GM12865 (cell line): Measurements from ENCODE around the gene EFHD1.

Source experiments
- DNase-seq: peaks from one replicate; pipeline ENCODE4 v3.0.0; 2010; ENCODE audit warnings: low read depth
- H3K4me3 ChIP-seq: 2 replicates; pipeline ENCODE4 v1.5.1; 2011; ENCODE audit warnings: mild to moderate bottlenecking, low read depth, low read length, control low read depth
- TF ChIP-seq, protein P1 (sequence below): IDR thresholded peaks from 2 replicates; pipeline ENCODE4 v1.5.1; 2011; ENCODE audit warnings: low read length, control low read depth, low read depth, inconsistent platforms; ENCODE audit not compliant: insufficient read depth; ENCODE audit errors: missing control alignments

EFHD1 gene

DNA sequence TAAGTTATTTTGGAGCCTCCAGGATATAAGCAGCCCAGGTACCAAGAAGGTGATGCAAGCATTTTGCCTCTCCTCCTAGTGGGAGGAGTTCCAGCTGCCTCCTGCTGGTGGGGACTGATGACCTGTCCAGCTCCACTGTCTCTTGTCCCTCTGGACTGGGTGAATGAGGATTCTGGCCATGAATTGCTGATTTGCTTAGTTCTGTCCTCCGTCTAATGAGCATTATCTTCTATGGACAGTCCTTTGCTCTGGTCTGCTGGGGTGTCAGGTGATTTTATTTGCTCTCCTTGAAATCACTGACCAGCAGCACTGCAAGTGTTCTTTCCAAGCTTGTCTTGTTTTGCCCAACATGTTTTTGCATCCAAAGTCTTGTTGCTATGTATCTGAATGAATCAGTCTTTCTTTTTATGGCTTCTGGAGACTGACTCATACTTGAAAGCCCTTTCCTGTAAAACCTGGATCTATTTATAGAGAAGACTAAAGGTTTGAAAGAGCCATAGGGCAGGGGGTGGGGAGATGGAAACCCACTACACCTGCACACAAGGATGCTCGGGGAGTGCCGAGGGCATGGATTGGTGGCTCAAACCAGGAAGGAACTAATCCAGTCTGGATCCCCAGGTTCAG is 40.5 kb upstream of the EFHD1 start:
- DNase-seq, result no peak
- TF ChIP-seq, protein P1, sequence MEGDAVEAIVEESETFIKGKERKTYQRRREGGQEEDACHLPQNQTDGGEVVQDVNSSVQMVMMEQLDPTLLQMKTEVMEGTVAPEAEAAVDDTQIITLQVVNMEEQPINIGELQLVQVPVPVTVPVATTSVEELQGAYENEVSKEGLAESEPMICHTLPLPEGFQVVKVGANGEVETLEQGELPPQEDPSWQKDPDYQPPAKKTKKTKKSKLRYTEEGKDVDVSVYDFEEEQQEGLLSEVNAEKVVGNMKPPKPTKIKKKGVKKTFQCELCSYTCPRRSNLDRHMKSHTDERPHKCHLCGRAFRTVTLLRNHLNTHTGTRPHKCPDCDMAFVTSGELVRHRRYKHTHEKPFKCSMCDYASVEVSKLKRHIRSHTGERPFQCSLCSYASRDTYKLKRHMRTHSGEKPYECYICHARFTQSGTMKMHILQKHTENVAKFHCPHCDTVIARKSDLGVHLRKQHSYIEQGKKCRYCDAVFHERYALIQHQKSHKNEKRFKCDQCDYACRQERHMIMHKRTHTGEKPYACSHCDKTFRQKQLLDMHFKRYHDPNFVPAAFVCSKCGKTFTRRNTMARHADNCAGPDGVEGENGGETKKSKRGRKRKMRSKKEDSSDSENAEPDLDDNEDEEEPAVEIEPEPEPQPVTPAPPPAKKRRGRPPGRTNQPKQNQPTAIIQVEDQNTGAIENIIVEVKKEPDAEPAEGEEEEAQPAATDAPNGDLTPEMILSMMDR, result no peak
- H3K4me3 ChIP-seq, result no peak overlapping the region

DNA sequence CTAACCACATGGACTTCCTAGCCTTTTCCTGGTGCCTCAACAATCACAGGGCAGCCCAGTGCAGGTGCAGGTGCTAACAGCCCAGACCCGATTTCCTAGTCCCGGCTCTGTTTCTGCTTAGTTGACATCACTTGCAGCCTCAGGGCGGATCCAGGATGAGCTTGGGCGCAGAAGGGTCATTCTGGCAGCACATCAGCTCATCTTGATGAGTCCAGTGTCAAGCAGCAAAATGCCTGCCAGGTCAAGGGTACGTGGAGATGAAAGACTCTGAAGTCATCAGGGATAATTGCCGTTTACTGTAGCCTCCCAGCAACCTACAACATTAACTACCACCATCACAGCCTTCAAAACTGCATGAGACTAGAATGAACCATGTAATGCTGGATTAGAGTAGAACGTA is 39.4 kb upstream of the EFHD1 start:
- no peak overlapping the region for H3K4me3 ChIP-seq
- no peak for DNase-seq
- TF ChIP-seq, protein P1, result no peak

GRCh38 chr2:232597362-232598079 is 35.9 kb upstream of the EFHD1 start:
- TF ChIP-seq, protein P1, result no peak
- no peak for DNase-seq
- no peak overlapping the region for H3K4me3 ChIP-seq

GRCh38 chr2:232598293-232598692 is 35.1 kb upstream of the EFHD1 start:
- no peak for DNase-seq
- TF ChIP-seq, protein P1, result no peak
- no peak overlapping the region for H3K4me3 ChIP-seq

DNA sequence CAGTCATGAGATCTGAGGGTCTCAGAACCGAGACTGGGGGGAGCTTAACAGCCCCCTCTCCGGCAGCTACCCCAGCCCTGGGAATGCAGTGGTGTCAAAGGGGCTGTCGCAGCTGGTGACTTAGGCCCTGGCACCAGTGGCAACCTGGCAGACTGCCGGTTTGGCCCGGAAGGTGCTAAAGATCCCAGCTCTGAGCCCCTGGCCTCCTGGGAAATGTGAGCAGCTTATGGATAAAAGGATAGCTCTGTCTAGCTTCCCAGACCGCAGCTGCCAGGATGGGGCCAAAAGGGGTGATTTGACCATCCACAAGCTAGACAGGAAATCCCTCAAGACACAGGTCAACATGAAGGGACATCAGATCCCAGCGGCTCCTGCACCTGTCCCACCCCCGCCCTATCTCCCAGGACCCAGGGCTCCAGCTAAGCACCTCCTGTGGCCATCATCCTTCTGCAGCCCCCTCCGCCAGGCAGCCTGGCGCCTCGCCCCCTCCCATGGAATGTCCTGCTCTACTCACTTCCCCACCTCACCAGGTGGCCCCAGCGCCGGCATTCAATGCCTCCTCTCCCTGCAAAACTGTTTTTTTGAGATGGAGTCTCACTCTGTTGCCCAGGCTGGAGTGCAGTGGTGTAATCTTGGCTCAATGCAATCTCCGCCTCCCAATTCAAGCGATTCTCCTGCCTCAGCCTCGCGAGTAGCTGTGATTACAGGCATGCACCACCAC is 33.2 kb upstream of the EFHD1 start:
- H3K4me3 ChIP-seq, result no peak overlapping the region
- TF ChIP-seq, protein P1, result no peak
- no peak for DNase-seq

GRCh38 chr2:232603283-232603682 is 30.1 kb upstream of the EFHD1 start:
- DNase-seq, result no peak
- TF ChIP-seq, protein P1, result no peak

More at GRCh38 chr2:232603283-232603682, 30.1 kb upstream of the EFHD1 start:
- no peak overlapping the region for H3K4me3 ChIP-seq
